Naive B cell (primary cell): Measurements from ENCODE around the gene ZNF546. TPM values are rescaled to one million over a fixed set of nuclear protein-coding genes. Genes with fewer than 3 reads are reported as not detected.
A peak's percentile ranks its signal among the peaks of the same experiment; 100 is the strongest.

Source experiments
- ATAC-seq, 2 donors: fragments of 150-1000 bp; cut with Tn5 transposase; 2 replicates each; pipeline ENCODE4 v1.10.0; 2021; ENCODE audit warnings: low read depth in 2 of 2, mild to moderate bottlenecking in 2 of 2, moderate library complexity in 2 of 2
- DNase-seq: peaks from one replicate; pipeline ENCODE4 v3.0.0; 2022
- H3K27ac Mint-ChIP-seq, 6 donors: one replicate each; pipeline ENCODE4 v1.8.0; 2020 to 2022; ENCODE audit warnings: mild to moderate bottlenecking in 6 of 6, mixed read lengths in 6 of 6, moderate library complexity in 5 of 6, inconsistent platforms in 2 of 6
- H3K27me3 Mint-ChIP-seq, 3 donors: one replicate each; pipeline ENCODE4 v1.8.0; 2021 to 2022; ENCODE audit warnings: mixed read lengths in 3 of 3, mild to moderate bottlenecking in 1 of 3
- H3K36me3 Mint-ChIP-seq, 2 donors: one replicate each; pipeline ENCODE4 v1.8.0; 2020 to 2022; ENCODE audit warnings: mixed read lengths in 2 of 2, inconsistent platforms in 1 of 2, mild to moderate bottlenecking in 1 of 2
- H3K4me1 Mint-ChIP-seq, 3 donors: one replicate each; pipeline ENCODE4 v1.8.0; 2020 to 2022; ENCODE audit warnings: mixed read lengths in 3 of 3, inconsistent platforms in 1 of 3, mild to moderate bottlenecking in 1 of 3, moderate library complexity in 1 of 3
- H3K4me3 Mint-ChIP-seq, 8 donors: one replicate each; pipeline ENCODE4 v1.8.0; 2020 to 2022; ENCODE audit warnings: mild to moderate bottlenecking in 8 of 8, mixed read lengths in 8 of 8, moderate library complexity in 8 of 8, inconsistent platforms in 2 of 8
- H3K9me3 Mint-ChIP-seq, 7 donors: one replicate each; pipeline ENCODE4 v1.8.0; 2020 to 2022; ENCODE audit warnings: mixed read lengths in 7 of 7, mild to moderate bottlenecking in 5 of 7, inconsistent platforms in 2 of 7, moderate library complexity in 1 of 7
- polyA plus RNA-seq, 6 donors: library from polyadenylated mRNA; unstranded; fragments of 300-500 nt; fragmentation: Illumina TruSeq; gene quantifications; one replicate each; pipeline ENCODE4 v1.2.3, GENCODE V29; 2021; ENCODE audit warnings: low read depth in 6 of 6

ZNF546 gene
- polyA plus RNA-seq, 6 donors from 2014 or later: 4.1 to 8.5 (median 7.3) TPM; not detected in 1

GRCh38 chr19:39994361-39994760, 2.5 kb upstream of the ZNF546 start:
- H3K4me3 Mint-ChIP-seq: peak overlapping the region in 1 of 8 donors; percentile 49
- peak overlapping the region in 1 of 6 donors; percentile 42 for H3K27ac Mint-ChIP-seq
- ATAC-seq: no peak
- H3K36me3 Mint-ChIP-seq: peaks cover 5 to 6% of the 10 kb centered on the region in 2 donors
- H3K9me3 Mint-ChIP-seq: peaks cover 0 to 9% (median 4%) of the 10 kb centered on the region in 7 donors
- H3K4me1 Mint-ChIP-seq: peaks cover 42 to 62% (median 44%) of the 10 kb centered on the region in 3 donors
- DNase-seq: no peak
- no peaks in the 10 kb centered on the region for H3K27me3 Mint-ChIP-seq

- peaks cover 0 to 9% (median 4%) of the 10 kb centered on the region in 7 donors for H3K9me3 Mint-ChIP-seq
Observed at GRCh38 chr19:39995794-39996193, 1.1 kb upstream of the ZNF546 start.

GRCh38 chr19:39996218-39996810, 546 bp upstream of the ZNF546 start:
- peak; percentile 49 to 53 for ATAC-seq
- Mint-ChIP-seq H3K4me3 (peak overlapping the region; percentile 87 to 100 (median 94)), H3K27me3 (no peaks in the 10 kb centered on the region), H3K4me1 (peaks cover 27 to 53% (median 32%) of the 10 kb centered on the region in 3 donors), H3K9me3 (peaks cover 0 to 9% (median 4%) of the 10 kb centered on the region in 7 donors), H3K36me3 (peaks cover 5 to 6% of the 10 kb centered on the region in 2 donors), H3K27ac (peak overlapping the region; percentile 88 to 98 (median 94))
- no peak for DNase-seq

More at GRCh38 chr19:39995794-39996193, 1.1 kb upstream of the ZNF546 start:
- Mint-ChIP-seq H3K4me3 (peak overlapping the region in 6 of 8 donors; percentile 66 to 100 (median 92)), H3K27ac (peak overlapping the region in 2 of 6 donors; percentile 75 to 96), H3K4me1 (peaks cover 32 to 58% (median 32%) of the 10 kb centered on the region in 3 donors), H3K27me3 (no peaks in the 10 kb centered on the region), H3K36me3 (peaks cover 5 to 6% of the 10 kb centered on the region in 2 donors)
- ATAC-seq (no peak), DNase-seq (no peak)

GRCh38 chr19:39997638-39998216, 867 bp downstream of the ZNF546 start:
- peaks cover 5 to 6% of the 10 kb centered on the region in 2 donors for H3K36me3 Mint-ChIP-seq
- DNase-seq (no peak), ATAC-seq (no peak)
- H3K27ac Mint-ChIP-seq: peak overlapping the region; percentile 88 to 98 (median 95)
- H3K4me3 Mint-ChIP-seq: peak overlapping the region; percentile 87 to 100 (median 94)
- peaks cover 19 to 49% (median 29%) of the 10 kb centered on the region in 3 donors for H3K4me1 Mint-ChIP-seq
- H3K27me3 Mint-ChIP-seq: no peaks in the 10 kb centered on the region
- peaks cover 0 to 9% (median 4%) of the 10 kb centered on the region in 7 donors for H3K9me3 Mint-ChIP-seq

- no peaks in the 10 kb centered on the region for H3K27me3 Mint-ChIP-seq
- H3K27ac Mint-ChIP-seq: peak overlapping the region in 3 of 6 donors; percentile 30 to 96 (median 53)
- DNase-seq (no peak), ATAC-seq (no peak)
- peaks cover 0 to 5% (median 0%) of the 10 kb centered on the region in 7 donors for H3K9me3 Mint-ChIP-seq
- H3K36me3 Mint-ChIP-seq: no peaks in the 10 kb centered on the region
- peaks cover 19 to 46% (median 25%) of the 10 kb centered on the region in 3 donors for H3K4me1 Mint-ChIP-seq
- H3K4me3 Mint-ChIP-seq: peak overlapping the region; percentile 87 to 100 (median 94)
Observed at GRCh38 chr19:39998501-39998900, 1.6 kb downstream of the ZNF546 start.

GRCh38 chr19:40005691-40006272, 8.9 kb downstream of the ZNF546 start:
- no peak overlapping the region for H3K4me3 Mint-ChIP-seq
- H3K27ac Mint-ChIP-seq: peak overlapping the region in 1 of 6 donors; percentile 0
- H3K4me1 Mint-ChIP-seq: no peaks in the 10 kb centered on the region
- H3K27me3 Mint-ChIP-seq: no peaks in the 10 kb centered on the region
- ATAC-seq (no peak), DNase-seq (no peak)
- peaks cover 35 to 37% of the 10 kb centered on the region in 2 donors for H3K36me3 Mint-ChIP-seq
- H3K9me3 Mint-ChIP-seq: peaks cover 4 to 12% (median 6%) of the 10 kb centered on the region in 7 donors

GRCh38 chr19:40006273-40006691, 9.4 kb downstream of the ZNF546 start:
- no peaks in the 10 kb centered on the region for H3K4me1 Mint-ChIP-seq

GRCh38 chr19:40009674-40010073, 12.8 kb downstream of the ZNF546 start:
- Mint-ChIP-seq H3K27me3 (no peaks in the 10 kb centered on the region), H3K4me3 (no peak overlapping the region), H3K36me3 (peaks cover 66 to 70% of the 10 kb centered on the region in 2 donors), H3K27ac (no peak overlapping the region), H3K9me3 (peaks cover 9 to 47% (median 32%) of the 10 kb centered on the region in 7 donors), H3K4me1 (no peaks in the 10 kb centered on the region)
- ATAC-seq: no peak
- DNase-seq: no peak

More at GRCh38 chr19:40006273-40006691, 9.4 kb downstream of the ZNF546 start:
- H3K27me3 Mint-ChIP-seq: no peaks in the 10 kb centered on the region
- H3K9me3 Mint-ChIP-seq: peaks cover 4 to 14% (median 6%) of the 10 kb centered on the region in 7 donors
- H3K36me3 Mint-ChIP-seq: peaks cover 36 to 39% of the 10 kb centered on the region in 2 donors
- H3K4me3 Mint-ChIP-seq: no peak overlapping the region
- H3K27ac Mint-ChIP-seq: peak overlapping the region in 2 of 6 donors; percentile 0 to 27
- DNase-seq: no peak
- no peak for ATAC-seq

GRCh38 chr19:40013991-40014390, 17.1 kb downstream of the ZNF546 start:
- Mint-ChIP-seq H3K4me3 (no peak overlapping the region), H3K9me3 (peaks cover 9 to 73% (median 54%) of the 10 kb centered on the region in 7 donors), H3K27ac (no peak overlapping the region), H3K4me1 (no peaks in the 10 kb centered on the region), H3K27me3 (no peaks in the 10 kb centered on the region), H3K36me3 (peaks cover 54 to 55% of the 10 kb centered on the region in 2 donors)
- ATAC-seq: no peak
- no peak for DNase-seq

GRCh38 chr19:40023969-40024368, 27.1 kb downstream of the ZNF546 start:
- no peak overlapping the region for H3K27ac Mint-ChIP-seq
- H3K4me3 Mint-ChIP-seq: no peak overlapping the region
- H3K9me3 Mint-ChIP-seq: peaks cover 18 to 89% (median 56%) of the 10 kb centered on the region in 7 donors
- peaks cover 9 to 52% of the 10 kb centered on the region in 2 donors for H3K36me3 Mint-ChIP-seq
- DNase-seq (no peak), ATAC-seq (no peak)
- no peaks in the 10 kb centered on the region for H3K4me1 Mint-ChIP-seq
- H3K27me3 Mint-ChIP-seq: no peaks in the 10 kb centered on the region

- Mint-ChIP-seq H3K9me3 (peaks cover 22 to 87% (median 66%) of the 10 kb centered on the region in 7 donors), H3K27ac (peak overlapping the region in 1 of 6 donors; percentile 67)
Observed at GRCh38 chr19:40025938-40026596, 29.2 kb downstream of the ZNF546 start.

GRCh38 chr19:40026597-40026970, 29.7 kb downstream of the ZNF546 start:
- no peak overlapping the region for H3K27ac Mint-ChIP-seq
- DNase-seq: no peak
- peaks cover 20 to 85% (median 67%) of the 10 kb centered on the region in 7 donors for H3K9me3 Mint-ChIP-seq
- peaks cover 14 to 48% of the 10 kb centered on the region in 2 donors for H3K36me3 Mint-ChIP-seq
- ATAC-seq: no peak
- H3K27me3 Mint-ChIP-seq: no peaks in the 10 kb centered on the region
- H3K4me3 Mint-ChIP-seq: no peak overlapping the region
- H3K4me1 Mint-ChIP-seq: no peaks in the 10 kb centered on the region

More at GRCh38 chr19:40025938-40026596, 29.2 kb downstream of the ZNF546 start:
- Mint-ChIP-seq H3K4me3 (no peak overlapping the region), H3K36me3 (peaks cover 14 to 48% of the 10 kb centered on the region in 2 donors), H3K4me1 (no peaks in the 10 kb centered on the region), H3K27me3 (no peaks in the 10 kb centered on the region)
- DNase-seq: no peak
- ATAC-seq: no peak

GRCh38 chr19:40033989-40034560, 37.2 kb downstream of the ZNF546 start:
- H3K27me3 Mint-ChIP-seq: no peaks in the 10 kb centered on the region
- H3K4me3 Mint-ChIP-seq: no peak overlapping the region
- H3K9me3 Mint-ChIP-seq: peaks cover 0 to 86% (median 76%) of the 10 kb centered on the region in 7 donors
- H3K4me1 Mint-ChIP-seq: no peaks in the 10 kb centered on the region
- peaks cover 28 to 30% of the 10 kb centered on the region in 2 donors for H3K36me3 Mint-ChIP-seq
- DNase-seq (no peak), ATAC-seq (no peak)
- H3K27ac Mint-ChIP-seq: no peak overlapping the region
